Activated gamma-delta T cell treated with anti-CD3 and anti-CD28 coated beads, Interleukin-2, amount 50 U/mL, for 16 hours (primary cell): Measurements from ENCODE around the gene SYCE1.
"Not testable (repeated sequence)": the region's sequence is repeated elsewhere in the genome, so short reads cannot be mapped to it uniquely, and the experiment has no call there.

Experiments used
- DNase-seq: peaks from one replicate; pipeline ENCODE4 v3.0.0-alpha.2; 2020; ENCODE audit warnings: low read depth

SYCE1 gene, protein sequence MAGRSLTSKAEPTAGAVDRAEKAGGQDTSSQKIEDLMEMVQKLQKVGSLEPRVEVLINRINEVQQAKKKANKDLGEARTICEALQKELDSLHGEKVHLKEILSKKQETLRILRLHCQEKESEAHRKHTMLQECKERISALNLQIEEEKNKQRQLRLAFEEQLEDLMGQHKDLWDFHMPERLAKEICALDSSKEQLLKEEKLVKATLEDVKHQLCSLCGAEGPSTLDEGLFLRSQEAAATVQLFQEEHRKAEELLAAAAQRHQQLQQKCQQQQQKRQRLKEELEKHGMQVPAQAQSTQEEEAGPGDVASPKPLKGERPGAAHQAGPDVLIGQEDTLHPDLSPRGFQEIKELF

DNA sequence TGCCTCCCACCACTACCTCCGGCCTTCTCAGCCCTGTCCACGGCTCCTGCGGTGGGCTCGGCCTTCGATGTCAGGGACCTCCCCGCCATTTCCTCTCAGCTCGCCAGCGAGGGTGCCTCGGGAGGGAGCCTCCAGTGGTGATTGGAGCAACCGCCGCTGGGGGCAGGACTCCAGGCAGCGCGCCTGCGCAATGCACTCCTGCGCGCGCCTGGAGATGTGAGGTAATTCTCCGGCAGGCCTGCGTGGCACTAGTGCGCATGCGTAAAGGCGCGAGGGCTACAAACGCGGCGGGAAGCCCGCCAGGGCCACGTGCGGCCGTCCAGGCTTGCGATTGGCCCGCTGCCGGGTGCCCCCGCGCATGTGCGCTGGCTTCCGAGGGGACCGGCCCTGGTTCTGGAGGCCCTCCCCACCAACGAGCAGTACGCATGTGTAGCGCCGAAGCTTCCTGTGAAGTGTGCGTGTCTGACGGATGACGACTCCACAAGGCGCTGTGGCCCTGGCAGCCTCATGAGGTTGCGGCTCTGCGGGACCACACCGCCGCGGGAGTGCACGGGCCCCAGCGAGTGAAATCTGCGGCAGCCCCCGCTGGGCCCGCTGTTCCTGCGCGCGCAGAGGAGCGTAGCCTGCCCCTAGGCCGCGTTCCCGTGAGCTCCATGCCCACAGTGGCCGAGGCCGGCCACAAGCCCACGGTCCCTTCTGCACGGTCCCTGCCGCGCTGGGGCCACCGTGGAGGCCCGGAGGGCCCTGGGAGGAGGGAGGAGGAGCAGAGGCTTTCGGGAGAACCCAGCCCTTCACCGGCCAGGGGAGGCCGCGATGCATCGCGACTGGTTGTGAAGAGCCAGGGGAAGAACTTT lies at the start of gene SYCE1:
Gene SYCE1, minus strand, starts transcription at position 143 of the 854 bp plus-strand sequence. Its CDS starts 54 bp downstream, at position 89.
- no peak for DNase-seq

DNA sequence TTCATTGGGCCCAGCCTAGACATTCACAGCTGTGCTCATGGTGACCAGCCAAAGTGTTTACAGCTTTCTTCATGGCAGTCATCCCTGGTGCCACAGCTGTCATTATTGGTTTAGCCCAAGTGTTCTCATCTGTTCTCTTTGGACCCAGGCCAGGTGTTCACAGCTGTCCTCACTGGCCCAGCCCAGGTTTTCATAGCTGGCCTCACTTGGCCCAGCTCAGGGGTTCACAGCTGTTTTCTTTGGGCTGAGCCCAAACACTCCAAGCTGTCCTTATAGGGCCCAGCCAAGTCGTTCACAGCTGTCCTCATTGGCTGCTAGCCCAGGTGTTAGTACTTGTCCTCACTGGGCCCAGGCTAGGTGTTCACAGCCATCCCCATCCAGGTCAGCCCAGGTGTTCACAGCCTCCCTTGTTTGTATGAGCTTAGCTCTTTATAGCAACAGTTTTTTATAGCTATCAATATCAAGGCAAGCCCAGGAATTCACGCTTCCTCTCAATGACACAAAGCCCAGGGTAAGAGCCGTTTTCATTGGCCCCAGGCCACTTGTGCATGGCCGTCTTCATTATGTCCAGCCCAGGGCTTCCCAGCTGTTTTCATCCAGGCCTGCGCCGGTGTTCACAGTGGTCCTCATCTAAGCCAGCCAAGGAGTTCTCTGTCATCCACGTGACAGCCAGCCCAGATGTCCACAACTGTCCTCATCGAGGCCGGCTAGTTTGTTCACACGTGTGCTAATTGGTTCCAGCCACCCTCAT lies 49.6 kb upstream of the SYCE1 start:
- no peak for DNase-seq

GRCh38 chr10:133613699-133614098 lies 48.3 kb upstream of the SYCE1 start:
- no peak for DNase-seq

GRCh38 chr10:133611079-133611478 lies 45.7 kb upstream of the SYCE1 start:
- no peak for DNase-seq

- no peak for DNase-seq
Observed at GRCh38 chr10:133608855-133609254, 43.5 kb upstream of the SYCE1 start.

- not testable (repeated sequence) for DNase-seq
Observed at GRCh38 chr10:133603434-133603833, 38.1 kb upstream of the SYCE1 start.

DNA sequence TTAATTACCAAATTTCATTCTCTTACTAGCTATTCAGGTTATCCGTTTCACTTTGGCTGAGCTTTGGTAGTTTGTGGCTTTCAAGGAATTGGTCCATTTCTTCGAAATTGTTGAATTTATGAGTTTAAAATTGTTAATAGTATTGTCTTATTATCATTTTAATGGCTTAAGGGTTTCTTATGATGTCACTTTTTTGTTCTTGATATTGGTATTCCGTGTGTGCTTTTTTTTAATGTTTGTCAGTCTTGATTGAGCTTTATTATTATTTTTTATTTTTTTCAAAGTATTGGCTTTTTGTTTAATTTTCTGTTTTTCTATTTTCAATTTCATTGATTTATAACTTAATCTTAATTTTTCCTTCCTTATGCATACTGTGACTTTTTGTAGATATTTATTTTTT lies 35.3 kb upstream of the SYCE1 start:
- no peak for DNase-seq

GRCh38 chr10:133599869-133600268 lies 34.5 kb upstream of the SYCE1 start:
- DNase-seq: not testable (repeated sequence)

DNA sequence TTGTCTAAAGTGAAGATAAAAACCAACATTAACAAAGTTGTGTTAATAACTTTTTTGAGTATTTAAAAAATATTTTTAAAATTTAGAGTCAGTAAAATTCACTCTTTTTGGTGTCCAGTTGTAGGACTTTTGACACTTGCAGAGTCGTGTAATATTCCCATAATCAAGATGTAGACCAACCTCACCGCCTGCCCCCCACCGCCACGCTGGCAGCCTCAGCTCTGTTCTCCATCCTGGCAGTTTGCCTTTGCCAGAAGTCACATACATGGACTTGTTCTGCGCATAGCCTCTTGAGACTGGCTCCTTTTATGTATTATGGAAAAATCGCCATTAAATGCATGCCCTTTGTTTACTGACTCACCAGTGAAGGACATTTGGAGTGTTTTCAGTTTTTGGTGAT lies 27.3 kb upstream of the SYCE1 start:
- no peak for DNase-seq

DNA sequence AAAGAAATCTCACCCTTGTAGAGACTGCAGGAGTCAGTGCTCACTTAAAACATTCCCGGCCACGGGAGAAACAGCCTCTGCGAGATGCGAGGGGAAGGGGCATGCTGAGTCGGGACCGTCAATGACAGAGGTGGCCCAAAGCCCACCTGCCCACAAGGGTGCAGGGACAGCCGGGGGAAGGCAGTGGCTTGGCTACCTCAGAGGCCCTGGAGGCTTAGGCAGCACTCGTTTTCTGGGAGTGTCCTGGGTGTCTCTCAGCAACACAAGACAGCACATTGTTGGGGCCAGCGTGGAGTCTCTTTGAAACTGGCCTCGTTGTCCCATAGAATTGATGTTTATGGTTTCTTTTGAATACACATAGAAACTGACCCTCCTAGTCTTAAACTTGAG lies 25.6 kb upstream of the SYCE1 start:
- DNase-seq: no peak

GRCh38 chr10:133590226-133590969 lies 25.0 kb upstream of the SYCE1 start:
- DNase-seq: no peak

- DNase-seq: not testable (repeated sequence)
Observed at GRCh38 chr10:133577037-133577436, 11.7 kb upstream of the SYCE1 start.

- DNase-seq: not testable (repeated sequence)
Observed at GRCh38 chr10:133573460-133573859, 8.1 kb upstream of the SYCE1 start.

GRCh38 chr10:133572055-133572454 lies 6.7 kb upstream of the SYCE1 start:
- not testable (repeated sequence) for DNase-seq

GRCh38 chr10:133569801-133570200 lies 4.4 kb upstream of the SYCE1 start:
- DNase-seq: not testable (repeated sequence)

DNA sequence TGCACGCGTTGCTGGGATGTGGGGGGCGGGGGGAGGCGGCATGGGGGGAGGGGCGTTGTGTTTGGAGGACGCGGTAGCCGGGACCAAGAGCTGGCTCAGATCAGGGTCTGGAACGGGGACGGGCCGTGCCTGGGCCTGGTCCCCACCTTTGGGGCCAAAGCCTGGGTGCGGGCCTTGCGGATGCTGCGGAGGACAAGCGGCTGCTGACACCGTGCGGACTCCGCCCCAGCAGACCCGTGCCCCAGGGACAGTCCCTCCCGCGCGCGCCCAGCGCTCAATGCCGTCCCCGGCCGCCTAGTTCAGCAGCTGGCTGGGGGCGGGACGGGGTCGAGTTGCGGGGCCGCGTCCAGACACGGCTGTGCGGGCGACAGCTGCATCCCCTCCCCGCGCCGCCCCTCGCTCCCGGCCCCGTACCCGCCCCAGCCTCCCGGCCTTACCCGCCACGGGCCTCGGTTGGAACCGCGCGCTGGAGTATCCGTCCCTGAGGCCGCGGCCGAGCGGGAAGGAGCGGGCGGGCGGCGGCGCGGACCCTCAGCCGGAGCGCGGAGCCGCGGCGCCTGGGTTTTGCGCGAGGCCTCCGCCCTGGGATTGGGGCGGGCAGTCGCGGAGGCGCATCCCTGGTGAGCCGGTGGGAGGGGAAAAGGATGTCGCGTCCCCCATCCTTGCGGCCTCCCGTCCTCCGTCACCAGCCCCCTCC lies 3.6 kb upstream of the SYCE1 start:
- DNase-seq: not testable (repeated sequence)

- no peak for DNase-seq
Observed at GRCh38 chr10:133568287-133568614, 2.9 kb upstream of the SYCE1 start.

- DNase-seq: no peak
Observed at GRCh38 chr10:133567609-133568286, 2.4 kb upstream of the SYCE1 start.

DNA sequence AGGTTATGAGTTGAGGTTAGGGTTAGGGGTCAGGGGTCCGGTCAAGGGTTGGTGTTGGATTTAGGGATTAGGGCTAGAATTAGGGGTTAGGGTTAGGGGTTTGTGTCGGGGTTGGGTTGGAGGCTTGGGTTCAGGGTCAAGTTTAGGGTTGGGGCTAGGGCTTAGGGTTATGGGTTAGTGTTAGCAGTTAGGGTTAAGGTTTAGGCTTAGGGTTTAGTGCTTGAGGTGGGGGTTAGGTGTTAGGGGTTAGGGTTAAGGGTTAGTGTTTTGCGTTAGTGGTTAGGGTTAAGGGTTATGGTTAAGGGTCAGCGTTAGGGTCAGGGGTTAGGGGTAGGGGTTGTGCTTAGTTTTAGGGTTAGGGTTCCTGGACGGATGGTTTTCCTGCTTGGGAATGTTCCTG lies 1.7 kb upstream of the SYCE1 start:
- no peak for DNase-seq

DNA sequence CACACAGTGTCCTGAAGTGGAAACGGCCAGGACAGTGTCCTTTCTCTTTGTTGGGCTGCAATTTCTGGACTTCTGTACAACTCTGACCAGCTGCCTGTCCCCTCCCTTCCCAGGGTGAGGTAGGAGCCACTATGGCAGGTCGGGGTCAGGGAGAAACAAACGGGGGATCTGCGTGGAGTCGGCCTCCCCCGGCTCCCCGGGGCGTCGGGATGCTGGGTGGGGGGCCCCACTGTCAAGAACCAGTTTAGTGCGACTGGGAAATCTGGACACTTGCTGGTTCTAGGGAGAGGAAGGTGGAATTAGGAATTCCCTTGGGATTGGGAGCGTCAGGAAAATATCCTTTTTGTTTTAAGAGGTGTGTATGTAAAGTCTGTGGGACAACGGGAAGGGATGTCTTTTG lies 567 bp downstream of the SYCE1 start:
- no peak for DNase-seq

DNA sequence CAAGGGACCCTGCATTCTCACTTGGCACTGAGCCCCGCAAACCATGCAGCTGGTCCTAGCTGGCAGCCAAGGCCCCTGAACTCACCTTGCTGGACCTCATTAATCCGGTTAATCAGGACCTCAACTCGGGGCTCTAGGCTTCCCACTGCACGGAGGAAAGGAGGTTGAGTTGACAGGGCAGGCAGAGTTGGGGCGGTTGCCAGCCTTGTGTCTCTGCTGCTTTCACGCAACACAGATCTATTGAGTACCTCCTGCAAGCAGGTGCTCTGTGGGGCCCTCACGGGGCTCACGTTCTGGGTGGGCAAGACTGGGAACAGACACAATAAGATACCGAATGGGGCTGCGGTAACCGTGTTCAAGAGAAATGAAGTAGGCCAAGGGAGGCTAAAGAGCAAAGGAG lies 6.2 kb downstream of the SYCE1 start:
- no peak for DNase-seq
